Measurements from ENCODE around the gene HMOX1.
A peak's percentile ranks its signal among the peaks of the same experiment; 100 is the strongest.

HMOX1 gene

GRCh38 chr22:35406443-35406842, 25.5 kb downstream of the HMOX1 start:
- no peak for DNase-seq (ENCODE audit: low spot score)

DNA sequence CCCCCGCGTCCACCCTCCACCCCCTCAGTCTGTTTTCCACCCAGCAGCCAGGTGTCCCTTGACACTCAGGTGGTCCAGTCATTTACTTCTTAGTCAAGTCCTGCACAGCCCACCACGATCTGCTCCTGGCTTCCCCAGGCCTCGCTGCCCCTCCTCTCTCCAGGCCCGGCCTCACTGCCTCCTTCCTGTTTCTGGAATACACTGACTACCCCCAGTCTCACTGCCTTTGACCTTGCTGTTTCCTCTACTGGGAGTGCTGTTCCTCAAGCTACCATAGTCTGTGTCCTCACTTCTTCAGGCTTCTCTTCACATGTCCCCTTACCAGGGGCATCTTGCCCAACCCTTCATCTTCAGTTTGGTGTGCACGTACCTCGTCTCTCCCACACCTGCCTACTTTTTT, 26.5 kb downstream of the HMOX1 start:
- no peak for DNase-seq (ENCODE audit: low spot score)

GRCh38 chr22:35409783-35410662, 29.1 kb downstream of the HMOX1 start:
- DNase-seq (ENCODE audit: low spot score), result peak; percentile 95

DNA sequence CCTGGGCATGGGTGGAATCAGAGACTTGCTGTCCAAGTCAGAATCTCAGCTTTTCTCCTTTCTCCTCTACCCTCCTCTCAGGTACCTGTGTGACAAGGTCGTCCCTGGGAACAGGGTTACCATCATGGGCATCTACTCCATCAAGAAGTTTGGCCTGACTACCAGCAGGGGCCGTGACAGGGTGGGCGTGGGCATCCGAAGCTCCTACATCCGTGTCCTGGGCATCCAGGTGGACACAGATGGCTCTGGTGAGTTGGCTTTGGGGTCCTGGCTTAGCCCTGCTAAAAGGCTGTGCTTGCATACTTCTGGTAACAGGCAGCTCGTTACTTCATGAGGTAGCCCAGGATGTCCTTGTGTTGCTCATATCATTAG, 29.8 kb downstream of the HMOX1 start:
- DNase-seq (ENCODE audit: low spot score), result no peak

DNA sequence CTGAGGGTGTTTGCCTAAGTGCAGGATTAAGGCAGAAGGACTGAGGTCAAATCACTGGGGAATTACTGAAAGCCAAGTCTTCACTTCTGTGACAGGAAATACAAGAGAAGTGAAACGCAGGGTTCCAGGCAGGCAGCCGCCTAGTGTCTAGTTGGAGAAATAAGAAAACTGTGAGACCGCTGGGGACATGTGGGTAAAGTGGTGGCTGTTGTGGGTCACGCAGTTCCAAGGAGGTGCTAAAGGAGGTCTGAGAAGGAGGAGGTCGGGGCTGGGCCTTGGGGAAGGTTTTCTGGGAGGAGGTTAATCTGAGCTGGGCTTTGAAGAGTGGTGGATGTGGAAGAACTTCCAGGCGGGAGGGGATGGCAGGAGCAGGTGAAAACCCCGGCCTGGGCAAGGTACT, 30.2 kb downstream of the HMOX1 start:
- DNase-seq (ENCODE audit: low spot score), result peak; percentile 82

DNA sequence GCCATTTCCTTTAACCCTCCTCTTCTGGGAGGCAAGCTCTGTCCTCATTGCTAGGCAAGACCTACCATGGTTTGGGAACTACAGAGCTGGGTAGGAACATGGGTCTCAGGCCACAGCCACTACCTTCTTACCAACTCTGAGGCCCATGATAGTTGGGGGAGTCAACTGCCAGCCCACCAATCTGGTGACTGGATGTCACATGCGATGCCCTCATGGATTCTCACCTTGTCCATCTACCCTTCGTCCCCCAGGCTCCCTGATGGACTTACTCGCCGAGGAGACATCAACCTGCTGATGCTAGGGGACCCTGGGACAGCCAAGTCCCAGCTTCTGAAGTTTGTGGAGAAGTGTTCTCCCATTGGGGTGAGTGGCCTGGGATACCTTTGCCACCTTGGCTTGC, 32.7 kb downstream of the HMOX1 start:
- DNase-seq (ENCODE audit: low spot score), result no peak

GRCh38 chr22:35417606-35418005, 36.7 kb downstream of the HMOX1 start:
- no peak for DNase-seq (ENCODE audit: low spot score)

GRCh38 chr22:35418088-35418487, 37.2 kb downstream of the HMOX1 start:
- no peak for DNase-seq (ENCODE audit: low spot score)

GRCh38 chr22:35418731-35419130, 37.8 kb downstream of the HMOX1 start:
- no peak for DNase-seq (ENCODE audit: low spot score)

DNA sequence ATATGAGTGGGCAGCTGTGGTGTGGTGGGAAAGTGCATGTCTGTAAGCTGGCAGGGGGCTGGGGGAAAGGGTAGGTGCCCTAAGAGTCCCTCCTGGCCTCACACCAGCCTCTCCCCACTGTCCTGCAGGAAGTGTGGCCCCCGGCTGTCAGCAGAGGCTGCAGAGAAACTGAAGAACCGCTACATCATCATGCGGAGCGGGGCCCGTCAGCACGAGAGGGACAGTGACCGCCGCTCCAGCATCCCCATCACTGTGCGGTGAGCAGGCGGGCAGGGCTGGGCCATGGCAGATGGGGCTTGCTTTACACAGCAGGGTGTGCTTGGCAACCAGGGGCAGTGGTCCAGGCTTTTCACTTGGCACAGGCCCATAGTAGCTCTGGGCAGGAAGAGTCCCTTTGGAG, 38.9 kb downstream of the HMOX1 start:
- DNase-seq (ENCODE audit: low spot score), result no peak

- no peak for DNase-seq (ENCODE audit: low spot score)
Measured at GRCh38 chr22:35421121-35421520, 40.2 kb downstream of the HMOX1 start.

GRCh38 chr22:35422145-35422544, 41.2 kb downstream of the HMOX1 start:
- DNase-seq (ENCODE audit: low spot score), result no peak

DNA sequence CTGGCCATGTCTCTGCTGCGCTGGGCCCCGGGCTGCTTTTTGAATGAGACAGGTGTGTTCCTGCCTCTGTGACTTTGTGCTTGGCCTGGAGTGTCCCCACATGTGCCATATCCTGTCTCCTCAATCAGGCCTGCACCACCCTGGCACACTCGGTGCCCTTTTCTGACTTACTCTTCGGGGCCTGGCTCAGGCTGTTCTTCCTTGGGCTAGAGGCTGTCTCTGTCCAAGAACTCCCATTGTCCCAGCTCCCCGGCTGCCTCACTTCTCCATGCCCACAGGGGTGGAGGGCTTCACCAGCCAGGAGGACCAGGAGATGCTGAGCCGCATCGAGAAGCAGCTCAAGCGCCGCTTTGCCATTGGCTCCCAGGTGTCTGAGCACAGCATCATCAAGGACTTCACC, 42.0 kb downstream of the HMOX1 start:
- DNase-seq (ENCODE audit: low spot score), result no peak

- no peak for DNase-seq (ENCODE audit: low spot score)
Measured at GRCh38 chr22:35424081-35424480, 43.2 kb downstream of the HMOX1 start.

DNA sequence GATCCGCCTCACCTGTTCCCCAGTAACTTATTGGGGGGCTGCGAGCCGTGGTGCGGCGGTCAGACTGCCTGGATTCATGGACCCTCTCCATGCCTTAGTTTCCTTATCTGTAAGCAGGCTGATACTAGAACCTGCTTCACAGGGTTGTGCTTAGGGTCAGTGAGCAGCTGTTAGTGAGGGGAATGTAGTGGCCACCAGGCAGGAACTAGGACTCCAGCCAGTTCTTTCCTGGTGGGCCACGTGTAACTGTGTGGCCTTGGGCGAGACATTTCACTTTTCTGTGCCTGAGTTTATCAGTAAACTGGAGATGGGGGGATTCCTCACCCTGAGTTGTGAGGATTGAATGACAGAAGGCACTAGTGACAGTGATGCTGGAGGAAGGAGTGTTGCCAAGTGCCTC, 43.9 kb downstream of the HMOX1 start:
- no peak for DNase-seq (ENCODE audit: low spot score)

DNA sequence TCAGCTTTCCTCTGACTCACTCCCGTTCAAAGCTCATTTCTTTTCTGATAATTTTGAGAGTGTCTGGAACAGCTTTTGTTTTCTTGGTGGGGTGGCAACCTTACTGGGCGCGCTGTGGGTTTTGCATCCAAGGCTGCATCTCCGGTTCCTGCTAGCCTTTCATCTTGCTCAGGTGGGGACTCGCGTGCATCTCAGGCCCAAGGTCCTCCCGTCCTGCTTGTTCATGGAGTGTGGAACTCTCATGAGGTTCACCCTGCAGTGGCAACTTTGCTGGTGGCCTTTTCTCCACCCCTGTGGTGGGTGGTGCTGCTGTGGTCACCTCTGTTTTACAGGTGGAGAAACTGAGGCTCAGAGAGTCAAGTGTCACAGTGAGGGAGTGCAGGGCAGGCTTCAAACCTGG, 44.6 kb downstream of the HMOX1 start:
- no peak for DNase-seq (ENCODE audit: low spot score)

DNA sequence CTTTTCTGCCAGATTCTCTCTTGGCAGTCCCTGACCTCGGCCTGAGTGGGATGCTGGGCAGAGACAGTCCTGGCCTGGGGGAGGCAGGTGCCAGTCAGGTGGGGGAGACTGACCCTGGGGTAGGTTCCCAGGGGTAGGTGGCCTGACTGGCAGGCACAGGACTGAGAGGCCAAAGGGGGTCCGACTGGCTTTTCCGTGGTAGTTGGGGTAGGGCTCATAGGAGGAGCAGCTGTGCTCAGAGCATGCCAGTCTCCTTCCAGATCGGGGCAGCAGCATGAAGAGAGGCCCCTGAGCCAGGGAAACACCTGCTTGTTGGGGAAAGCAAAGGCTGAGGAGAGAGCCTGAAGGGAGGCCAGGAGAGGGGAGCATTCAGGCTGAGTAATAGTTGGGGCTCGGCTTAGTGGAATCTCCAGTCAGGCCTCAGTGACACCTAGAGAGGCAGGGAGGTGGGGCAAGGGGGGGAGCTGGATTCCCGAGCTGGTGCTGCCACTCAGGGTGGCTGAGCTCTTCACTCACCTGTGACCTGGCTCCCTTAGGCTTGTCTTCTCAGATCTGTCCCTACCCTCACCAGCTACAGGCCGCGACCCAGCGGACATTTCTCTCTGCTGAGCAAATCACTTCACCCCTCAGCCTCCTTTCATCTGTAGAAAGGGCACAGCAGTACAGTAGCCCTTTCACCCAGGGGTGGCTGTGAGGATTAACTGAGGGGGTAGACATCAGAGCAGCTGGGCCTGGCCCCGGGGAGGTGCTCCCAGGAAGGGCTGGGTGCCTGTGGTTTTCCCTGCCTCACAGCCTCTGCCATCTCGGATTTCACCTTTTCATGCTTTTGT, 45.3 kb downstream of the HMOX1 start:
- no peak for DNase-seq (ENCODE audit: low spot score)

GRCh38 chr22:35426801-35427140, 45.9 kb downstream of the HMOX1 start:
- DNase-seq (ENCODE audit: low spot score), result no peak

- DNase-seq (ENCODE audit: low spot score), result peak; percentile 64
Measured at GRCh38 chr22:35430897-35431322, 50.0 kb downstream of the HMOX1 start.

DNA sequence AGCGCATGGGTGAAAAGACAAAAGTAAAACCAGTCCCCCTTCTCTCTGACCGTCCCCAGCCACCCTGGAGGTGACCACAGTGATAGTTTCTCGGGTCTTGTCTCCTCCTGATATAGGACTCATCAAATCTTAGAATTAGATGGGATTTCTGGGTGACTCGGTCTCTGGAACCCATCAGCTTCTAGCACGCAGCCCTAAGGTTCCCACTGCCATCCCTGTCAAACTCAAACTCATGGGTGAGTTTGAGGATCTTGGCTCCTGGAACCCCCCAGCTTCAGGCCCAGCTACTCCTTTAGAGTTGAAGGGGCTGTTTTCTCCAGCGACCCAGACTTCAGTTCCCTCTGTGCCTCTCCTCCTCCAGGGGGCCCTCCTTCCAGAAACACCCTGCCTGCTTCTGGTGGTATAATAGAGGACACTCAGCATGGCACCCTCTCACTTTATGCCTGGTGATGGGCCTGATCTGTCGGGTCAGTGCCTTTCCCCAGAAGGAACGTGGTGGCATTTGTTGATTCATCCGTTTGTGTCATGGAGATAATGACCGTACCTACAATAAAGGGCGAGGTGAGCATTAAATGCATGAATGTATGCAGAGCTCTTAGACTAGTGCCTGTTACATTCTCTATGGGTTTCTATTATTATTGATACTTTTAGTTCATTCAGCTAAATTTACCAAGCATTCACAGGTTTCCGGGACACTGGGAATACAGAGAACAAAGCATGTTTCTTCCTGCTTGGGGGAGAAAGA, 50.8 kb downstream of the HMOX1 start:
- no peak for DNase-seq (ENCODE audit: low spot score)

GRCh38 chr22:35432228-35432905, 51.5 kb downstream of the HMOX1 start:
- DNase-seq (ENCODE audit: low spot score), result no peak

DNA sequence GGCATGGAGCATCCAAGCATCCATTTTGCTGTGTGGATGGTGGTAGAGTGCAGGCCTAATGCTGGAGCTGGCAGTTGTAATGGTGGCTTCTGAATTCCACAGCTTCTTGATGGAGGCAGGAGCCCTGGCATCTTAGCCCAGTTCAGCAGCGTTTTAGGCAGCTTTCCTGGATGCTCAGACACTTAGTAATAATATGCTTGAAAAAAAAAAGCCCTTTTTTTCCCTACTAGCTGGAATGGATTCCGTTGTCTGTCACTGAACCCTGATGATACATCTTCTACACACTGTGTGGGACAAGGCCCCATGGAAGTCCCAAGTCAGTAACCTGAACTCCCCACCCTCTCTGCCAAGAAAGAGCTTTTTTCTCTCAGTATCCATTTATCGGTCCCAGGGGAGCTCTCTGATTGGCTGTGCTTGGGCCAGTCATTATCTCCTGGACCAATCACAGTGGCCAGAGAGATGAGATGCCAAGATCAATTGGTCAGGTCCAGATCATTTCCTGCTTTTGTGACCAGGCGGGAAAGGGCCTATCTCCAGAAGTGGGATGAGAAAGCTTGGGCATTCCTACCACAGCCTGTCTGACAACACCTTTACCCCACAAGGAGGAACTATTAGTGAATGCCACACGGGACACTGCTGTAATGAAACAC, 53.3 kb downstream of the HMOX1 start:
- DNase-seq (ENCODE audit: low spot score), result no peak
